Fibroblast of gingiva (primary cell): Measurements from ENCODE around the gene TMEM237.

Source experiments
- DNase-seq: peaks from one replicate; pipeline ENCODE4 v3.0.0-alpha.2; 2011; ENCODE audit warnings: low read depth

TMEM237 gene

GRCh38 chr2:201642086-201642578 is 1.2 kb downstream of the TMEM237 start:
- no peak for DNase-seq

- no peak for DNase-seq
These were observed 4.1 kb downstream of the TMEM237 start for GRCh38 chr2:201639205-201639604.

- DNase-seq = no peak
These were observed 5.0 kb downstream of the TMEM237 start for GRCh38 chr2:201638326-201638725.

- DNase-seq = no peak
These were observed 9.5 kb downstream of the TMEM237 start for GRCh38 chr2:201633661-201634249.

- DNase-seq = no peak
These were observed 12.3 kb downstream of the TMEM237 start for GRCh38 chr2:201631041-201631440.

GRCh38 chr2:201630577-201630976 is 12.7 kb downstream of the TMEM237 start:
- DNase-seq = no peak

GRCh38 chr2:201628545-201628944 is 14.8 kb downstream of the TMEM237 start:
- no peak for DNase-seq

GRCh38 chr2:201622306-201622970 is 20.9 kb downstream of the TMEM237 start:
- no peak for DNase-seq

- DNase-seq = no peak
These were observed 21.9 kb downstream of the TMEM237 start for GRCh38 chr2:201621293-201621999.

GRCh38 chr2:201618744-201619662 is 24.3 kb downstream of the TMEM237 start:
- peak; percentile 72 for DNase-seq

- DNase-seq = no peak
These were observed 35.3 kb downstream of the TMEM237 start for GRCh38 chr2:201608021-201608420.

- no peak for DNase-seq
These were observed 35.7 kb downstream of the TMEM237 start for GRCh38 chr2:201607568-201607967.

GRCh38 chr2:201600906-201601305 is 42.4 kb downstream of the TMEM237 start:
- DNase-seq = no peak

GRCh38 chr2:201597397-201597796 is 45.9 kb downstream of the TMEM237 start:
- no peak for DNase-seq

- peak; percentile 90 for DNase-seq
These were observed 62.8 kb downstream of the TMEM237 start for GRCh38 chr2:201580486-201580885.

GRCh38 chr2:201579536-201579935 is 63.8 kb downstream of the TMEM237 start:
- no peak for DNase-seq

- DNase-seq = no peak
These were observed 67.3 kb downstream of the TMEM237 start for GRCh38 chr2:201575971-201576370.

GRCh38 chr2:201574766-201575165 is 68.5 kb downstream of the TMEM237 start:
- no peak for DNase-seq

GRCh38 chr2:201572846-201573508 is 70.3 kb downstream of the TMEM237 start:
- no peak for DNase-seq
